Breast epithelium (tissue), 3 donors: ENCODE results near the gene TMEM8B.

Experiments
- CTCF ChIP-seq, 3 donors: fragments of 450-650 bp; IDR thresholded peaks; one replicate each; pipeline ENCODE4 v1.5.1; 2016 to 2017; ENCODE audit warnings: antibody characterized with exemption in 3 of 3, mild to moderate bottlenecking in 3 of 3, moderate library complexity in 3 of 3
- POLR2A ChIP-seq: fragments of 450-650 bp; IDR thresholded peaks from one replicate; pipeline ENCODE4 v1.6.1; 2016; ENCODE audit warnings: antibody characterized with exemption, mild to moderate bottlenecking, moderate library complexity
- POLR2AphosphoS5 ChIP-seq, 3 donors: sonication (generic); formaldehyde crosslinking; IDR thresholded peaks; one replicate each; pipeline ENCODE4 v1.6.1; 2017; ENCODE audit warnings: antibody characterized with exemption in 3 of 3

- TF ChIP-seq CTCF (IDR thresholded peaks at IDR 0.05) (no peak), POLR2AphosphoS5 (IDR thresholded peaks at IDR 0.05) (no peak), POLR2A (no peak)
Measured at GRCh38 chr9:35842020-35842745, 13.2 kb downstream of the TMEM8B start.
